HG03095 (cell line): ENCODE data around the gene ZC3H6.
"Not testable (repeated sequence)": the region's sequence is repeated elsewhere in the genome, so short reads cannot be mapped to it uniquely, and the experiment has no call there.

Source experiments
- ATAC-seq: cut with Tn5 transposase; IDR thresholded peaks from one replicate; pipeline ENCODE4 v1.9.1; 2021; ENCODE audit warnings: moderate library complexity; ENCODE audit not compliant: unreplicated experiment

Gene ZC3H6

DNA sequence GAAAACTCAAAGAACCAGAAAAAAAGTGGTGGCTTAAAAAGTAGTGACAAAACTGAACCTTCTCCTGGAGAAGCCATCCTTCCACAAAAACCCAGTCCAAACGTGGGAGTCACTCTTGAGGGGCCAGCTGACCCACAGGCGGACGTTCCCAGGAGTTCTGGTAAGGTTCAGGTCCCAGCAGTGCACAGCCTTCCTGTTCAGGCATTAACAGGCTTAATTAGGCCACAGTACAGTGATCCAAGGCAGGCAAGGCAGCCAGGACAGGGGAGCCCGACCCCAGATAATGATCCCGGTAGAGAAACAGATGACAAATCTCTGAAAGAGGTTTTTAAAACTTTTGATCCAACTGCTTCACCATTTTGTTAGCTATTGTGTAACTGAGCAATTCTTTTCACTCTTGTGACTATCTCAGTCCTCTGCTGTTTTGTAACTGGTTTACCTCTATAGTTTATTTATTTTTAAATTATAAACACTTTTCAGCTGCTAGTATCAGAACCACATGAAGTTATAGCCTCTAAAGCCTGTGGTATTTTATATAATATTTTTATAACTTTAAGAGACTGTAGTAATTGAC is 56.8 kb downstream of the ZC3H6 start:
- no peak for ATAC-seq

DNA sequence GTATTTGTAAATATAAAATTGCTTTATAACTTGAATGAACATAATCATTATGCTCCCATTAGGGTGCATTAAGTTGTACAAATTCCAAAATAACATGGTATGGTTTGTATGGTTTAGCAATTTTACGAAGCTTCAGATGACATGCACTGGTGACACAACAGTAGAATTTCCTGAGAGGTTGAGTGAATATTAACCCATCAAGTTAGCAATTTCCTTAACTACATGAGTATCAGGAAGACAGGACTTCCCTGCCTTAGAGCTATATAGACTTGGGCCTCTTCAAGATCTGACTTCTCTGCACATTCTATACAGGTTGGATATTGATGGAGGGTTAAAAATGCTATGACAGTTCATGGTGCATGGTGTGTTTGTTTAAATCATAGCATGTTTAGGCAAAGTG is 60.2 kb downstream of the ZC3H6 start:
- ATAC-seq: no peak

DNA sequence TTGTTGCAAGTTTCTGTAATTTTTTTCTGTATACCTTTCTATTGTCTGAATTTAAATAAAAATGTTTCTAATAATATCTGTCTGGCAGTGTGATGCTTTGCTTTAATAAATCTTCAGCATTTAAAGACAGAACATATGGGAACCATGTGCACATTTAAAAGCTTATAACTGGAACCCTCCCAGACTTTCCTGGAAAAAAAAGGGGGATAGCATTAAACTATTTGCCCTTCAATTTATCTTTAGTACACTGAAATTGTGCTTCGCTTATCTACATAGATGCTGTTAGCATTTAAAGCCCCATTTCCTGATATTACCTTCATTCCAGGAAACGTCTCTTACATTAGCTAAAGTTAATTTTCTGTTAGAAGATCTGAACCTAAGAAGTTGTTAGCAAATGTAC is 64.6 kb downstream of the ZC3H6 start:
- ATAC-seq: no peak

DNA sequence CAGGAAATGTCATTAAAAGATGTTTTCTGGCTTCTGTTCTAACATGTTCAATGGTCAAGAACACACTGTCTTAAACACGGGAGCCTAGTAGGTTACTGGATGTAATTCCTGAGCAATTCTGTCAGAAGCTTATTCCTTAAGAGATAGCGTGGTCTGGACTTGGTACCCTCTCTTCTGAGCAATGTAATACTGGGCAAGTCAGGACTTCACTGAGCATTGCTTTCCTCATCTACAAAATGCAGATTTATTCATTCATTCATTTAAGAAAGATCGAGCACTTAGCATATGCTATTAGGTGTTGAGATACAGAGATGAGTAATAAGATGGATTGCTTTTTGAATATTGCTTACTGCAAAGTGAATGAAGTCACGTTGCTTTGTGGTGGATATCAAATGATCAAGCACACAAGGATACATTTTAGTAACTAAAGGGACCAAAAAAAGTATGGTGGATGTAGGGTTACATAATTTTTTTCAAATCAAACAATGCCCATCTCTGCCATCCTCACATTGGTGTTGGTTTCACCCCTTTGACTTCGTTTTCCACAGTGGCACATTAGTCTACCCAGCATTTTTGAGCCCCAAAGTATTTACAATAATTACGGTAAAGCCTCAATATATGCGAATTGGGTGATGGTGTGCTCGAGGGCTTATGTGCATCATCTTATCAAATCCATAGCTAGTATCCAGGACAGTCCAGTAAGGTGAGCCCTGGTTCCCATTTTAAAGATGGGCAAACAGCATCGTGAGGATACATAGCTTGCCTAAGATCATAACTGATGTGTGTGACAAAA is 65.3 kb downstream of the ZC3H6 start:
- no peak for ATAC-seq

DNA sequence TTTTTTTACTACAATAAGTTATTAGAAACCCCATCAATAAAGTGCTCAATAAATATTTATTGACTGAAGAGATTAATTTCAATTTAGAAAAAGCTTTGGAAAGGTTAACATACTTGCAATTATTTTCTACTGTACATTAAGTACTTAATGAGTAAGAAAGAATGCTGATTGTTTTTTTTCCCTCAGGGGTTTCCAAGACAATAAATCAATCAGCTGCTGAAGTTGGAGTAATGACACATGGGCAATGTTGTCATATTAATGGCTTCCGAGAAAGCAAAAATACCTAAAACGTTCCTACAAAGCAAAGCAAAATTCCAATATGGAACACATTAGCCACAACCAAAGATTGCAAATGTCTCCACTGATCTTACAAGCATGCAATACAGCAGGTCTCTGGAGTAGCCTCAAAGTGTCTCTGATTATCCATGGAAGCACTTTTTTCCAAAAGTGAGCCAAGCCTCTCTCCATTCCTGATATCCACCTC is 66.7 kb downstream of the ZC3H6 start:
- no peak for ATAC-seq

DNA sequence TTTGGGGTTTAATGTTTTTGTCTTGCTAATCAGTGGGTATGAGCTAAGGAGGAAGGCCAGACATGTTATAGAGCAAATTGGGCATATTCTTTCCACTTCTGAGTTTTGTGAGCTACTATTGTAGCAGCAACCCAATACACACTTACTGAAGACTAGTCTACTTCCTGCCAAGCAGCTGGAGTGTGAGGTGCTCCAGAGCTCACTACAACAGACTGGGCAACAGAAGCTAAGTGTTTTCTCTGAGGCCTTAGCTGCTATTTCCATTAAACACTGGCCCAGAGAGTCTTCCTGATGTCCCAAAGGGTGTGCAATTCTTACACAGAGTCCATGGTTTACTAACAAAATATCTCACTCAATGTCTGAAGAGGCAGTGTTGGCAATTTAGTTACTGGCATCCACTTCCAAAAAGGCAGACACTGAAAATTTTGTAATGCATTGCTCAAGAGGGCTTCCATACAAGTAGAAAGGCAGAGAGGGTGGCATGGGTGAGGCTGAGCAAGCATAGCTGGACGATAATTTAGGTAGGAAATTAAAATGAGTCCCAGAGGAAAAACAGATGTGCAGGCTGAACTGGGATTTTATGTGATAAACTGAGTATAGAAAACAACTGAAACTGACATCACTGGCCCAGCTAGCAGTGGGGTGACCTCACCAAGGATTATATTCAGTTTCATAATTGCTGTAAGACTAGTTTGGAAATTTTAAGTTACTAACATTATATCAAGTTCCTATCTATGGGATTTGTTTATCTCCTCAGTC is 68.6 kb downstream of the ZC3H6 start:
- ATAC-seq: no peak

DNA sequence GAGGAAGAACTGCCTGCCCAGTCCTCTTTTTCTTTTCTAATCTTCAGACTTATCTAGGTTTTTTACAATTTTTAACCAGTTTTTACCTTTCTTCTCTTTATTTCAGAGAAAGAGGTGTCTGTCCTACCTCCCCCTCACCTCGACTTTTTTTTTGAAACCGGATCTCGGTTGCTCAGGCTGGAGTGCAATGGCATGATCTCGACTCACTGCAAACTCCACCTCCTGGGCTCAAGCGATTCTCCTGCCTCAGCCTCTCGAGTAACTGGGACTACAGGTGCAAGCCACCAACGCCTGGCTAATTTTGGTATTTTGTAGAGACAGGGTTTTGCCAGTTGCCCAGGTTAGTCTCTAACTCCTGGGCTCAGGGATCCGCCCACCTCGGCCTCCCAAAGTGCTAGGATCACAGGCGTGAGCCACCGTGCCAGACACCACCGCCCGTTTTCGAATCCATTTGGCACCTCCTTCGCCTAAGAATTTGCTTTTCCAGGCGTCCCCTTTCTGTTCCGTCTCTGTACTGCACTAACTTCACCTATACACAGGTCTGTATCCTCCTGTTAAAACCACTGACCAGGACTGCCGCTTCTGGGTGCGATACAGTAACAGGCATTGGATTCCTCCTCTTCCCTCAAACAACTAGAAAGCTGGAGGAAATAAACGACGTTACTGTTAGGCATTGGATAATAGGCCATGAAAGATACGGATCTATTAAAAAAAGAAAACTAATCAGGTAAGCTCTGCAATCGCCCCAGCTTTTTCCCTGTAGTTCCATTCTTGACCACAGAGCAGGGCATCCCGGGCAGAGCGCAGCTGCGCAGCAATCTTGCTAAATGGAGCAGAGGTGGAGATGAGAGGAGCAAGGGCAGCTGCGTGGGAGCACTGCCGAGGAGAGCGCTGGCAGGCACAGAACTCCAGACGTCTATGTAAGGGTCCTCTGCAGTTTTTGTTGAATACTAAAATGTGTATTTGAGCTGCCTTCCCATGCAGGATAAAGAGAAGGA is 69.9 kb downstream of the ZC3H6 start:
- no peak for ATAC-seq

DNA sequence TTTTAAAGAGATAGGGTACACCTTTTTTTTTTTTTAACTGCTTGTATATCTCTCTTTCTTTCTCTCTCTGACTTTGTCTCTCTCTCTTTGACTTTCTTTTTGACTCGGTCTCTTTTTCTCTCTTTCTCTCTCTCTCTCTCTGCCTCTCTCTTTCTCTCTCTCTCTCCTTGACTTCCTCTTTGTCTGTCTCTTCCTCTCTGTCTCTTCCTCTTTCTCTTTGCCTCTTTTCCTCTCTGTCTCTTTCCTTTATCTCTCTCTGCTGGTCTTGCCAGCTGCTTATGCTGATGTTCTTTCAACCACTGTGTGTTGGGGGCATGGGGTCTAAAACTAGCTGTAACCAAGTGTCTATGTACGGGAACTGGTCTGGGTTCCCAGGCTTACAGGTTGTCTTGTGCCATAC is 76.9 kb downstream of the ZC3H6 start:
- ATAC-seq: not testable (repeated sequence)

DNA sequence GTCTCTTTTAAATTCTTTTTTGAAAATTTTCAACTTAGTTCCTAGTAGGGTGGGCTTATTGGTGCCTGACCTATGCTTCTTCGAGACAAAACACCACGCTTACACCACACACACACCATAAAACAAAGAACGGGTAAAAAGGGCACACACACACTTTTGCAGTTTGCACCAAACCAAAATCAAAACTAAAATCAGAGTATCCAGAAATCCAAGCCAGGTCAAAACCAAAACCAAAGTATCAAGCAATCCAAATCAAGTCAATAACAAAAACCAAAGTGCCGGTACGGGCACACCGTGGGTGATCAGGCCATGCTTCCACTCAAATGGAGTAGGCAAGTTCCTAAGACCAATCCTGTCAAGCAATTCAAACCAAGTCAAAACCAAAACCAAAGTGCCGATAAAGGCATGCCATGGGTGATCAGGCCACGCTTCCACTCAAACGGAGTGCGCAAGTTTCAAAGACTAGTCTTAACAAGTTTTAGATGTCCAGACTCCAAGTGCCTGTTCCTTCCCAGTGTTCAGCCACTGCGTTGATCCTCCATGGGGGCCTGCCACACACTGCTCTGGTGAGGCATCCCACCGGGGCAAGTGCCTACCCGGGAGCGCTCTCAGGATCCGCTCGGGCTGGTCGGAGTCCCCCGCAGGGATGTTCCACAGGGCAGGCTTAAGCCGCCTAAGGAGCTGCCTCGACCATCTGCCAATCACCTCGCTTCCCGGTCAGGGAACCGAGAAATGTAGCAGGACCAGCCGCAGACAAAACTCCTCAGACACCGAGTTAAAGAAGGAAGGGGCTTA is 77.6 kb downstream of the ZC3H6 start:
- not testable (repeated sequence) for ATAC-seq

DNA sequence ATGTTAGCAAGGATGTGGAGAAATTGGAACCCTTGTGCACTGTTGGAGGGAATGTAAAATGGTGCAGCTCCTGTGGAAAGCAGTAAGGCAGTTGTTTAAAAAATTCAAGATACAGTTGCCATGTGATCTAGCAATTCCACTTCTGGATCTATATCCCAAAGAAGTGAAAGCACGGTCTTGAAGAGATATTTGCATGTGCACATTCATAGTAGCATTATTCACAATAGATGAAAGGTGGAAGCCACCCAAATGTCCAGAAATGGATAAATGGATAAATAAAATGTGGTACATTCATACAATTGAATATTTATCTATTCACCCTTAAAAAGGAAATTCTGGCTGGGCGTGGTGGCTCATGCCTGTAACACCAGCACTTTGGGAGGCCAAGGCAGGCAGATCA is 78.9 kb downstream of the ZC3H6 start:
- not testable (repeated sequence) for ATAC-seq

DNA sequence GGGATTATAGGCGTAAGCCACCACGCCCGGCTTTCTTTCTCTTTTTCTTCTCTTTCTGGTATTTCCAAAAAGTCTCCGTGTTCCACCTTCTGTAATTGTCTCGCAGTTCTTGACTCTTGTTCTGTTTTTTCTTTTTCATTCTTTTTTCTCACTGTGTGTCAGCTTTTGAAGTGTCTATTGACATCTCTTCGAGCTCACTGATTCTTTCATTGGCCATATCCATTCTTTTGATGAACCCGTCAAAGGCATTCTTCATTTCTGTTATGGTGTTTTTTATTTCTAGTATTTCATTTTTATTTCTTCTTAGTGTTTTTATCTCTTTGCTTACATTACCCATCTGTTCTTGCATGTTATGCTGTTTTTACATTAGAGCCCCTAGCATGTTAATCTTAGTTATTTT is 84.7 kb downstream of the ZC3H6 start:
- ATAC-seq: not testable (repeated sequence)
